A549 (cell line): ENCODE data around the gene PRKD1.

Experiments used
- CTCF ChIP-seq: fragments of >200 bp; sonication (Bioruptor Twin); formaldehyde crosslinking; IDR thresholded peaks from 3 replicates; pipeline ENCODE4 v1.5.1; 2016
- MYC ChIP-seq: IDR thresholded peaks from 2 replicates; pipeline ENCODE4 v1.6.1; 2012; ENCODE audit warnings: mild to moderate bottlenecking, inconsistent platforms, low read length, improper control_type of control experiment, borderline replicate concordance
- TF ChIP-seq, protein P1 (sequence below): fragments of 200-600 bp; sonication (generic); IDR thresholded peaks from 2 replicates; pipeline ENCODE4 v1.6.1; 2016; ENCODE audit warnings: antibody characterized with exemption, mild to moderate bottlenecking, moderate library complexity

- TF ChIP-seq CTCF (no peak), MYC (no peak)
- TF ChIP-seq, protein P1, sequence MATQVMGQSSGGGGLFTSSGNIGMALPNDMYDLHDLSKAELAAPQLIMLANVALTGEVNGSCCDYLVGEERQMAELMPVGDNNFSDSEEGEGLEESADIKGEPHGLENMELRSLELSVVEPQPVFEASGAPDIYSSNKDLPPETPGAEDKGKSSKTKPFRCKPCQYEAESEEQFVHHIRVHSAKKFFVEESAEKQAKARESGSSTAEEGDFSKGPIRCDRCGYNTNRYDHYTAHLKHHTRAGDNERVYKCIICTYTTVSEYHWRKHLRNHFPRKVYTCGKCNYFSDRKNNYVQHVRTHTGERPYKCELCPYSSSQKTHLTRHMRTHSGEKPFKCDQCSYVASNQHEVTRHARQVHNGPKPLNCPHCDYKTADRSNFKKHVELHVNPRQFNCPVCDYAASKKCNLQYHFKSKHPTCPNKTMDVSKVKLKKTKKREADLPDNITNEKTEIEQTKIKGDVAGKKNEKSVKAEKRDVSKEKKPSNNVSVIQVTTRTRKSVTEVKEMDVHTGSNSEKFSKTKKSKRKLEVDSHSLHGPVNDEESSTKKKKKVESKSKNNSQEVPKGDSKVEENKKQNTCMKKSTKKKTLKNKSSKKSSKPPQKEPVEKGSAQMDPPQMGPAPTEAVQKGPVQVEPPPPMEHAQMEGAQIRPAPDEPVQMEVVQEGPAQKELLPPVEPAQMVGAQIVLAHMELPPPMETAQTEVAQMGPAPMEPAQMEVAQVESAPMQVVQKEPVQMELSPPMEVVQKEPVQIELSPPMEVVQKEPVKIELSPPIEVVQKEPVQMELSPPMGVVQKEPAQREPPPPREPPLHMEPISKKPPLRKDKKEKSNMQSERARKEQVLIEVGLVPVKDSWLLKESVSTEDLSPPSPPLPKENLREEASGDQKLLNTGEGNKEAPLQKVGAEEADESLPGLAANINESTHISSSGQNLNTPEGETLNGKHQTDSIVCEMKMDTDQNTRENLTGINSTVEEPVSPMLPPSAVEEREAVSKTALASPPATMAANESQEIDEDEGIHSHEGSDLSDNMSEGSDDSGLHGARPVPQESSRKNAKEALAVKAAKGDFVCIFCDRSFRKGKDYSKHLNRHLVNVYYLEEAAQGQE = no peak
Observed at GRCh38 chr14:29745863-29746262, 181.8 kb downstream of the PRKD1 start.
